AML-193 (cell line): Measurements from ENCODE around the gene PEAK1.
"Not testable (repeated sequence)": the region's sequence is repeated elsewhere in the genome, so short reads cannot be mapped to it uniquely, and the experiment has no call there.

ENCODE experiments used
- DNase-seq, 2 experiments: peaks; one replicate each; lab custom pipeline; 2025; lab: John Stamatoyannopoulos, UW

PEAK1 gene

DNA sequence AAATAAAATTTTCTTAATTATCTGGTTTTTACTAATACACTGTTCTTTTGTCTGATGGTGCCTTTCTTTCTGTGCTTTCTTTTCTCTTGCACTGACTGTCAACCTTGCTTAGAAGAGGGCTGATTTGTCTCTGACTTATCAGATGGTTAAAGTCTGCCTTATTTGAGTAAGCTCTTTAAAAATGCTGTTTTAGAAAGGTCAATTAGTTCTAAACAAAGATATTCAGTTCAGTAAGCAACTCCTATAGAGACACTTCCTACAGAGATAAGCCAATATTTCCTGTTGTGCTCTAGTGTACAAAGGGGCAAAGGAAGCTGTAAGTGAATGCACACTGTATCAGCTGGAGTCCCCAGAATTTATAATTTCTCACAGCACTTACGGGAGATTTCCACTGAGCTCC lies 195.6 kb downstream of the PEAK1 start:
- DNase-seq: no peak

DNA sequence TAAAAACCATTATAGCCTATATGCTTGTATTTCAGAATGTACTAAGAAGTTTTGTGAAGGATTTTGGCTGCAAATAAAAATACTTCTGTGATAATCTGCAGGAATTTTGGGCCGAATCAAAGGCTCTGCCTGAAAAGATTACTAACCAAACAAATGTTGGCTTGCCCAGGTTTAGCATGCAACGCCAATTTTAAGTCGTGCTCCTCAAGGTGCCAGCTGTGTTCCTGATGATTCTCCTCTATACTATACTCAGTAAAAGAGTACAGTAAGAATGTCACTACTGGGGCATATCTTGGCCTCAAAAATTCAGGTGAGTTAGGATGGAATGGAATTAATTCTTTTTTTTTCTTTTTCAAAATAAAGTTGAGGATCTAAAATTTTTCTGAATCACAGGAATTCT lies 198.2 kb downstream of the PEAK1 start:
- DNase-seq: no peak

DNA sequence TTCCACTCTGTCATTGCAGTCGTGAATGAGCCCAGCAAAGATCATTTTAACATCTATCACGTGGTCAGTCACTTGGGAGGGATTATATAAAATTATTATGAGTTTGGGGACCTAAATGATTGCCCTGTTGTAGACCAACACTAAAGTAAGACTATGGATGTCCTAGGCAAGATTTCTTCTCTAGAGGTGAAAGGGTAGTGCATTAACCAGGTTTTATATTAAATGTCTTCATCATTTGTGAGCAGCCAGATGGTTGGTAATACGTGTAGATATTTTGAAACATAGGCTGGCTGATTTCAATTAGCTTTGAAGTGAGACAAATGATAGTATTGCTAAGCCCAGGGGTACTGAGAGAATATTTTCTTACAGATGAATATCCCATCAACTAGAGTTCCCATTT lies 198.7 kb downstream of the PEAK1 start:
- DNase-seq: no peak

DNA sequence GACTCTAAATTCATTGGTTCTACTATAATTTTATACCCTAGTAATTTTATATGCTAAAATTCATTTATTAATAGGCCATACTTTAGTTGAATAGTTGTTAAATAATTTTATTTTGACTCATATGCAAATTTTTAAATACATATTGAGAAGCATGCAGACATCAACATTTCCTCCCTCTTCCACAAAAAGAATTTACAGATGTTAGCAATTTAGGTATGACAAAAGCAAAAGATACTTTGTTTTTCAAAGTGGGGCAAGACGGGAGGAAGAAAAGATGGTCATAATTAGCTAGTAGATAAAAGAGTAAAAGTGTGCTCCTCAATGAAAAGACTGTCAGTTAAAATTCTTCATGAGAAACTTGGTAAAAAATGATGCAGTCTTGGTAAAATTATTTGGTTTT lies 200.1 kb downstream of the PEAK1 start:
- DNase-seq: no peak

DNA sequence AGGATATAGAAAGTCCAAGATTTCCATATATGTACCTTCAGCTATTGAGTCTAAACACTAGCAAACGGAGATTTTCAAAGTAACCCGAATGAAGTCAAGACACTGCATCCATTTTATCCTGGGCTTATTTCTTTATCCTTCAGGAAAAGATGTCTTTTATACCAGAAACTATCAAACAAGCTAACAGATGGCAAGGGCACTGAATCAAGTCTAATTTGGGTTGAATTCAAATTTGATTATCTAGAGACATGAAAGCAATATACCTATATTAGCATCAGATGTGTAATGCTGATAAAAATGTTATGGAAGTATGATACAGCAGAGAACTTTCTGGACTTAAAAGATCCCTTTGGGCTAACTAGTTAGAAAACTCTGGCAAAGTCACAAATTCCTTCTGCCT lies 210.7 kb downstream of the PEAK1 start:
- no peak for DNase-seq

DNA sequence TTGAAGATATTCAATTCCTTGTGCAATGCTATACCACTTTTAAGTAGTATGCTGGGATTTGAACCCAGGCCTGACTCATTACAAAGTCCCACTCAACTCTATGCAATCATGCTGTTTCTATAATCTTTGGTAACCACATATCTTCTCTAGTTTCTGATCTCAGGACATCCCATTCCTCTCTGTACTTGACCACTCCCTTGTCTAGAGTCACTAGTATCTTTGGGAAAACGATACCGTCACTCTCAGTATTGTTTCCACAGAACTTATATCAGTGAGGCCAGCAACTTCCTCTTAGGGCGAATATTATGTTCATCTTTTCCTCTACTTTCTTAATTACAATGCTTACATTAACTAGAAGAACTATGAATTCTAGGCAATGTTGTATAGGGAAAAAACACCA lies 211.7 kb downstream of the PEAK1 start:
- DNase-seq: no peak

DNA sequence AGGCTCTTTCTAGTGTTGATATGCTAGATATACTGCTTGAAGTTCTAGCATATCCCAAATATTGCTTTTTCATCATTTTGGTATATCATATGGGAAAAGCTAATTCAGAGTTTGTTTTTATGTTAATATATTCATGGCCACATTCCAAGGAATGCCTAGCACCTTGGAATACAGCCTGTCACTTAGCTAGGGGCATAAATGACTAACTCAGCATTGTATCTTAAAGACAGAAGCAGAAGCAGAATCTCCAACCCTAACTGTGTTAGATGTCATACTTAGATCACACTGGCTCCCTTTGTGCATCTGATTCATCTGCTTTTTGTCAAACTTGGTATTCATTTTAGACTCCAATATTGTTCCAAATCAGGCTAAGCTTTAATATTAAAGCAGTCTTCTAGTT lies 218.2 kb downstream of the PEAK1 start:
- no peak for DNase-seq

DNA sequence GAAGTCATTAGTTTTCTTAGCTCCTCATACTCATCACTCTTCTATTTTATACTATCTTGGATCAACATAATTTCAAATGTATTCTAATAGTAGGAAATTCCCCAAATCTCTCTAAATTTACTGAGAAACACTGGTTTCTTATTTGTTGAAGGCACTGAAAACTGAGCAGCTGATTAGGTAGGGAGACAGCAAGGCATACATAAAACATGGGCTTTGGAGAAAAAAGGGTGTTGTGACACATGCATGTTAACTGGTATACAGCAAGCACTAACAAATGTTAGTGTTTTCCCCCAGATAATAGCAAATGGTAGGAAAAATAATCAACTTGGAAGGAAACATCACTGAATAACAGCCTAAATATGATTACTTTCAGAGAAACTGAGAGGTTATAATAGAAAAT lies 223.5 kb downstream of the PEAK1 start:
- no peak for DNase-seq

DNA sequence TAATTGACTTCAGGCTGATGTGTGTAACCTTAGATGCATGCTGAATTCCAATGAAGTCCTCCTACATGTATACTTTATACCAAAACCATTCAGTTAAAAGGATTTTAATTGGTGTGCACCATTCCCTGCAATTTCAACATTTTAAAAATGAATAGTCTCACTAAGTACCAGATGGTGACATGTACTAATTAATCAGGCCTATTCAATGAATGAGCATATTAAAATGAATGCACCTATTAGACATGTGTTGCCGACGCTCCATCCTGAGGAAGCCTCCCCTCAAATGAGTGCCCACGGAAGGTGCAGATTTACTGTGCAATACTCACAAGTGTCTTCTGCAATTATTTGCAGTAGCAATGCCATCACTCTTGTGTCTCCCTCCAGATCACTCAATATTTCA lies 224.3 kb downstream of the PEAK1 start:
- DNase-seq: no peak

DNA sequence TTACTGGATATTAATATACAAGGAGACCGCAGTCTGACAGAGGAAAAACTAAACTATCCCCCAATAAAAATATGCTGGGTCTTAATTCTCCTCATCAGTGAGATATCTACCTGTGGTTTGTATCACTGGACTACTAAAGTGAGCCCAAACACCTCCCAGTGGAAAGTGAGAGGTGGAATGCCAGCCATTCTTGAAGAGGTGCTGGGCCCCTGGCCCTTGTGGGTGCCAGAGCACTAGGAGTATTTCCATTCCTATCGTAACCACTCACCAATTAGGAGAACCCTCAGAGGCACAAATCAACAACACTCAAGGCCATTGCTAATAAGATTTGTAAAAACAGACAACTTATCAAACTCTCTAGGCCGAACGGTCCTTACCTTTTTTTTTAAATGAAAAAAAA lies 227.5 kb downstream of the PEAK1 start:
- no peak for DNase-seq

DNA sequence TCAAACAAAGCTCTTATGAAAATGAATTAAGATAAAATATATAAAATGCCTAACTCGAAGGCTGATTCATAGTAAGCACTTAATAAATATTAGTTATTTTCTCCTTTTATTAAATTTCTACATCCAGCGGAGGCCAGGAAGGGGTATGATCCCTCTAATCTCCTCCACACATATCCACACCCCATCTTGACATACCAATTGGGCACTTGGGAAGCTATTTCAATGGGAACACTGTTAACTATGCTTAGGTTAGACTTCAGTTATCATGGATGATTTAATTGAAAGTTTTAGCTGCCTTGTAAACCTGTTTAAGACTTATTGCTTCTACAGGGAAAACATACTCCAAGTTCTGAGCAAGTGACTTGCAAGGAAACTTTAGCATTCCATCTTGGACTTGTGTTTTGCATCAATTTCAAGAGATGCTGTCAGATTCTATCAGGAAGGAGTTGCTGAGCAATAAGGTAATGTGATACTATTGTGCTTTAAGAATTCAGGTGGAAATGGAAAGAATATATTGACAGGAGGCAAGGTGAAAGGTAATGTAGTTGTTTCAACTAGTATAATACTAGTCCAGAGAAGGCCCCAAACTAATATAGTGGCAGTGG lies 228.6 kb downstream of the PEAK1 start:
- no peak for DNase-seq

DNA sequence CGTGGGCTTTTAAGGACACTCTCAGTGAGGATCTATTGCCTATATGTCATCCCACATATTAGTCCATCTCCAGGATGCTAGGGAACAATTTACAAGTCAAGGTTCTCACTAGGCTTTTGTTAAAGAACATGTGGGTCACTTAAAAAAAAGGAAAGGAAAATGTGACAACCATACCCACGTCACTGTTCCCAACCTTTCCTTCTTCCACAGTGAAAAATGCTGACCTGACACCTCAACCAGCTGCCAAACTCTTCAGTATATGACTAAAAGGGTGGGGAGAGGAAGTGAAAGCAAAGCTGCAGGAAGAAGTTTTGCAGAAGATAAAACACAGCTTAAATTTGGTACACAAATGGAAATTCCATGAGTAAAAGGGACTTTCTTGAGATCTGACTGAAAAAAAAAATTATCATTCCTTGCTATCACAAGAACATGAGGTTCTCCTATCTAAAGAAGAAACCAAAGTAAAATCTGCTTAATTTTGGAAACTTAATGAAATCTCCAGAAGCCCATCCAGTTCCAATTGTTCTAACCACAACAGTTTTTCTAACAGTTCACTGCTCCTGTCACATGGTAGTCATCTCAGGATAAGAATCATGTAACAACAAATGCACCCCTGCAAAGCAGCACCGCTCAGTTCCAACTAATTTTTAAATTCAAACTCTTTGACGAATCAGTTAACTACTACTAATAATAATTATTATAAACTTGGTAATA lies 232.0 kb downstream of the PEAK1 start:
- peak; percentile 38 to 39 for DNase-seq

DNA sequence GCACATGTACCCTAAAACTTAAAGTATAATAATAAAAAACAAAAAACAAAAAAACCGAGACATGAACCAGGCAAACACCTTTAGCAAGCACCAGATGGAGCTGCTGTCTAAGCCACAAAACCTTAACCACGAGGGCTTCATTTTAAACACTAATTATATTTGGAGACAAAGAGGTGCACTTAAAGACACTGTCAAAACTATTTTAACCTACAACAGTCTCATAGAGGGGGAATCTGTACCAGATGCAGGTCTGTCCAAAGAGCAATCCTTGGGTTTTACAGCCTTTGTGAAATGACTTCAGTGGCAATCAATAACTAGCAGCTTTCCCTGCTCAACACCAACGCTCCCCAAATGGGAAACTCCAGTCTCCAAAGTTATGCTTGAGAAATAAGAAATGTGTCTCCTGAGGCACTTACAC lies 233.3 kb downstream of the PEAK1 start:
- DNase-seq: peak in 1 of 2 experiments; percentile 30

DNA sequence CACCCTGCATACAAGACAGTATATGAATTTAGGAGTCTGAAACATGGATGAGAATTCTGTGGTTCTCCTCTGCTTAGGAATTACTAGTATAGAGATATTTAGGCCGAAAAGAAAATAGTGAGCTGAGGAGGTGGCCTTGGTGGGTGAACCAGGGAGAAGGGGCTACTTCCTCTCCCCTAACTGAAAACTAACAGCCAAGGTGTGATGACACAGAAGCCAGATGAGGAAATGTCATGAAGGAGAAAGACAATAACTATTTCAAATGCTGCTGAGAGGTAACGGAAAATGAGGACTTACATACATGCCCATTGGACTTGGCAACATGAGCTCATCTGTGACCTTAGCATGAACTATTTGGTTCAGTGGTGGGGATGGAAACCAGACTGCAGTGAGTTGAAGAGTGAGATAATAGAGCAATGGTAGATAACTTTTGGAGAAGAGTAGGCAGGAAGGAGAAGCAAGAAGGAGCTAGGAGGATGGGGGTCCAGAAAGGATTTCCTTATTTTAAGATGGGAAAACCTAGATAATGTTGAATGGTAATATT lies 234.6 kb downstream of the PEAK1 start:
- peak in 1 of 2 experiments; percentile 3 for DNase-seq

DNA sequence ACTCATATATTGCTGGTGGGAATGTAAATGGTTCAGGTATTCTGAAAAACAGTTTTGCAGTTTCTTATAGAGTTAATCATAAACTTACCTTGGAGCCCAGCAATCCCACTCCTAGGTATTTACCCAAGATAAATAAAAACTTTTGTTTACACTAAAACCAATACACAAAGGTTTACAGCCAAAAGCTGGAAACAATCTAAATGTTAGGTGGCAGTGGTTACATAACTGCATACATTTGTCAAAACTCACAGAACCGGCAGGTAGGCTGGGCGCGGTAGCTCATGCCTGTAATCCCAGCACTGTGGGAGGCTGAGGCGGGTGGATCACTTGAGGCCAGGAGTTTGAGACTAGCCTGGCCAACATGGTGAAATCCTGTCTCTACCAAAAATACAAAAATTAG lies 235.6 kb downstream of the PEAK1 start:
- DNase-seq: not testable (repeated sequence)

DNA sequence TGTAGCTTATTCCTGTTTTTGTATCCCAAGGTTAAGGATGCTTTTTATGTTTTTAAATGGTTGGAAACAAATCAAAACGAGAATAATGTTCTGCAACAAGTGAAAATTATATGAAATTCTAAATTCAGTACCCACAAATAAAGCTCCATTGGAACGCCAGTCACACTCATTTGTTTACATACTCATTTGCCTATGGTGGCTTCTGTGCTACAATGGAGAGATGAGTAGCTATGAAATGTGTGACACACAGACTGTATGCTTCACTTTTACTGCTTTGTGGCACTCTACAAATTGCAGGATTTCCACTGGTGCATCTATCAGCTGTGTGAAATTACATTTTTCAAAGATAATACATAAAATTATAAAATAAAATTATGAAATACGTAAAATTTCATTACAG lies 236.8 kb downstream of the PEAK1 start:
- DNase-seq: no peak

DNA sequence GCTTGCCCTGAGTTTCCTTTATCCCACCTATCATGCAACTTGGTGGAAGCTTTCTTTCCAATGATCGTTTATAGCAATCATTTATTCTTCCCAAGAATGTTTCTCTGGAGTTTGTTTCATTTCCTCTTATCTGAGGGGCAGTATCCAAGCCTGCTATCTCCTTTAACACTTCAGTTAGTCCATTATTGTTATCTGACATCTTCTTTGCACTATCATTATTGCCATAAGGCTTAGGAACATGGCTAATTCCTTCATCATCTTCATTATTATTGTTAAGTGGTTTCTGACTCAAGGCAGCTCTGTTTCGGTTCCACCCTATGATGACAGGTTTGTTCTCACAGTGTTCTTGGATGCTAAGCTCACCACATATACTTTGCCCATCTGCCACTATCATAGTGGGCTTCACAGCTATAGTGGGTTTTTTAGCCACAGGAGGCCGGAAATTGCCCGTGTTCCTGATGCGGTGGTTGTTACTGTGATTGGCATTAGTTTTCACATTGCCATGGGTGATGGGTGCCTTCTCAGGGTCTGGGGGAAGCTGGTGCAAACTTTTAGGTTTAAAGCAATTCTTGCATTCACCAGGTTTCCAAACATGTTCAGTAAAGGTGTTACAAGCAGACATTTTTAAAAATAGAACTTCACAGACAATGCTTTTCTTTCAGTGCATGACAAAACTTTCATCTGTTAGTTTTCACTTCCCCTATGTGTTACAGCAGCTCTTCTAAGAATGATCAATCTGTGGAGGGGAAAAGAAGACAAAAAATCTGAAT lies 238.4 kb downstream of the PEAK1 start:
- no peak for DNase-seq

DNA sequence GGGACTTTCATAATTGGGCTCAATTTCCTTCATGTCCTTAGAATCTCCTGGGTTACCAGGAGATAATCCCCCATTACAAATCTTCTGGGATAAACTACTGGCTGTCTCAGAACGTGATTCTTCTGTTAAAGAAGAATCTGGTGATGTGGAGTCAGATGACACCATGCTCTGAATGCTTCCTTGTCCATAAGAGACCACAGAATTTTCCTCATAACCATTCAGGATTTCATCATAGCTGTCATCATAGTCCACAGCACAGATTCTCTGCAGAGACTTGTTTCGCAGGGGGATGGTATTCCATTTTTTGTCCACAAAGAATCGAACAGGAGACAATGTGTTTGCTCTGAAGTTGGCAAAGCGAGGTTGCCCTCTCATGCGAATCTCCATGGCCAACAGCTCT lies 239.1 kb downstream of the PEAK1 start:
- peak in 1 of 2 experiments; percentile 13 for DNase-seq

DNA sequence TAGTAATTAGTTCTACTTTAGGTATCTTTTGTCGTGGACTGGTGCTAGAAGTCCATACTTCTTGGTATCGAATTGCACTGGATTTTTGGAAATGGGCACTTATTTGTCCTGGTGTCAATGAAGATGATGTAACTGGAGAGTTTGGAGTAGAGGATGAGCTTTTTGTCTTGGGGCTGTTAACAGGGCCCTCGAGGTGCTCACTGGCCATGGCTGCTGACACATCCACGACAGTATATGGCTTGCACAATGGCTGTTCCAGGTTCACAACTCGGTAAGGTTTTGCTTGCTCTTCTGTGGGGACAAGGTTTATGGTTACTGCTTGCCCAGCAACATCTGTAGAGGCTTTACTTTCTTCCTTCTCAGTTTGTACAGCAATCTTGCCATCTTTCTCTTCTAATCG lies 239.6 kb downstream of the PEAK1 start:
- DNase-seq: no peak

DNA sequence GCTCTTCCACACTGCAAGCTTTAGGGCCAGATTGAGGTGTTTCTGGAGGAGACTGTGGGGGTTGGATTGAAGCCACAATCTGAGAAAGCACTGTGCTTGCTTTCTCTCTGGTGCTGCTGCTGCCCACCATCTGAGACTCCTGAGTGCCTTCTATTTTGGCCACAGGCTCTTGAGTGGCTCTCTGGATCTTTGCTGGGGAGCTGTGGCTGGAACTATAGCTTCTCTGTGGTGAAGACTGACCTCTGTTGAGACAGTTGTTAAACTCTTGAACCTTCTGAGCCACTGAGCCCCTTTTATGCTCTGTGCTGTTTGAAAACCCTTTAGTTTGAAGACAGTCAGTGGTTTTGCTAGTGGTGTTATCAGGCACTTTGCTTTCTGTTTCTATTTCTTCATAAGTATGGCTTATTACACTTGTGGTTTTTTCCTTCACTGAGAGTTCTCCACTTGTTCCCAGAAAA lies 240.3 kb downstream of the PEAK1 start:
- no peak for DNase-seq

DNA sequence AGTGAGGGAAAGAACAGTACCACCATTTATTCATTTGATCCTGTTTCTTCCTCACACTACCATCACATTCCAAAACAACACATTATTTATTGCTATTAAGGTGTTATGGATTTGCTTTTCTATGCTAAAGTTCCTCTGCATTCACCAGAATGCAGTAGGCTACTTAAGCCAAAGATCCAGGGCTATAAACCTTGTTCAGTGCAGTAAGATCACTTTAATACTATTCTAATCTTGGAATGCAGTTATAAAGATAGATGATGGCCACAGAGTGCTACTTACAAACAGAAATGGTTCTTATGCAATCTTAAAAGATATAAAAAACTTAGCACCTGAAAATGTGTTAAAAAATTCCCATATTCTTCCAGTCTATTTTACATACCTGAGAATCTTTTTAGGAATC lies 241.5 kb downstream of the PEAK1 start:
- DNase-seq: no peak

DNA sequence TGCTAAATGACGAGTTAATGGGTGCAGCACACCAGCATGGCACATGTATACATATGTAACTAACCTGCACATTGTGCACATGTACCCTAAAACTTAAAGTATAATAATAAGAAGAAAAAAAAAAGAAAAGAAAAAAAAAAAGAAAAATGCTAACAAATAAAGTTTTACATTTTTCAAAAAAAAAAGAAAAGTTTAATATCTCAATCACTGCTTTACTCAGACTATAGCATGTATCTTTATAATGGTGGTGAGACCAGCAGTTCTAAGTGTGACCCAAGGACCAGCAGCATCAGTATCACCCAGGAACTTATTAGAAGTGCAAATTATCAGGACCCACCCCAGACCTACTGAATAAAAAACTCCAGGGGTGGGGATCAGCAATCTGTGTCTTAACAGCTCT lies 243.8 kb downstream of the PEAK1 start:
- not testable (repeated sequence) for DNase-seq

DNA sequence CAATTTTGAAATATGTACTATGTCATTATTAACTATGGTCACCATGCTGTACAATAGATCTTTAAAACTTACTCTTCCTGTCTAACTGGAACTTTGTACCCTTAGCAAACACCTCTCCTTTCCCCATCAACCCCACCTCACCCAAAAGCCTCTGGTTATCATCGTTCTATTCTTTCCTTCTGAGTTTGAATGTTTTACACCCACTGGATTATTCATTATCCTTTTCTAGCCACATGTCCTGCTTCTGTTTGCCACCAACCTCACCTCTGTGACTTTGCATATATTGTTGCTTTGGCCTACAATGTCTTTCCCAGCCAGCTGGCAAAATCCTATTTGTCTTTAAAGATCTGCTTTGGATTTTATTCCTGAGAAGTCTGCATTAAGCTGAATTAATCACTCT lies 246.4 kb downstream of the PEAK1 start:
- DNase-seq: no peak
